DMS114 treated with DMSO at 0.1 percent for 48 hours (cell line): ENCODE data around the gene TANGO2.

Source experiments
- DNase-seq: peaks from one replicate; lab custom pipeline; 2025; ENCODE audit not compliant: unreplicated experiment; lab: John Stamatoyannopoulos, UW

Gene TANGO2

DNA sequence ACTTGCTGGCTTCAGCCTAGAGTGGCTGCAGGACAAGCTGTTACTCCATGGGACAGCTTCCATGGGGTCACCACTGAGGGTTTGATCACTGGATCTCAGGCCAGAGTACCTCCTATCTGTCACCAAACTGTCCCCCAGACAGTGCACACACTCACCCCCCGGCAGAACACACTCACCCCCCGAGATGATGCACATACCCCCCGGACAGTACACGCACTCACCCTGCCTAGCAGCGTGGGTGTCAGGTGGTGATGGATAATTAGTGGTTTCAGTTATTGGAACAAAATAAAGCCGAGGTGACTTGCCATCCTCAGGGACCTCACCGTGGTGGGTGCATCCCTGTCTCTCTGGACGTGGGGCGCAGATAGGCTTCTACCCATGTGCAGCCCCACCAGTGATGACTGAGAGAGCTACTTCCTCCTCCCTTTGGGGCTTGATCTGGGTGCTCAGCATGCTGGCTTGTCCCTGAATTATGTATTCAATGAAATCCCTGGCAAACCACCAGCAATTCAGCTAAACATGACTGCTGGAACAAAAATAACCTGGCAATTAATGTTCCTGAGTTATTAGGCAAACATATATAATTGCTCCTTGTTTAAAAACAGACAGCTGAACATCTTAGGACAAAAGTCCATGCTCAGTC is 18.9 kb downstream of the TANGO2 start:
- DNase-seq, result no peak

DNA sequence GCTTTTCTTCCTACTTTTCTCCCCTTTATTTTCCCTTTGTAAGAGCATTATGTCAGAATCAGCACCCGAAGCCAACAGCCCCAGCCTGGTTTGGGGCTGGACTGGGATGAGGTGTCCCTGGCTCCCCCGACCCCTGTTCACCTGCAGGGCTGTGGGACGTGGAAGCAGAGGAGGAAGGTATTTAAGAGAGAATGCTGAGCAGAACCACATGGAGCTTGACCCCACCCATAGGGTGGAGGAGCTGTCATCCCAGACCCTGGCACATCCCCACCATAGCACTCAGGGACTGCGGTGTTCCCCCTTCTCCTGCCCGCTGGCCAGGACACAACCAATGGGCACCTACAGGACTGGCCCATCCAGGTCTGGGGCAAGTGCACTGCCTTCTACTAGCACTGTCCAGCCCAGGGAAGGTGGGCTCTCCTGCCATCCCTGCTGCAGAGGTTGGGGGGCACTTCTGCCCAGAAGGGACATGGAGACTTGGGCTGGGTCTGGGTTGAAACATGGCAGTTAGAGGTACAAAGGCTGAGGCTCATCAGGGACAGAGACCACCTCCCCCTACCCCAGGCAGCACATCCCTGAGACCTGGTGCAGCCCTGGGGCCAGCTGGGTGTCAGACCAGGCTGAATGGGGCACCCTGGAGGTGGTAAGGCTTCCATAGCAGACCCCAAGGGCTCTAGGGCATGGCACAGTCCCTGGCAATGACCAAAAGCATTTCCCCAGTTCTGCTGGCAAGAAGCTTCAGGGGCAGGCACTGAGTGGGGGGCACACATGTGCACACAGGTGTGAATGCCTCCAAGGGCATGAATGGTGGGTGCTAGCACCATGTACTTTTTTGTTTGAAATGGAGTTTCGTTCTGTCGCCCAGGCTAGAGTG is 19.7 kb downstream of the TANGO2 start:
- no peak for DNase-seq

DNA sequence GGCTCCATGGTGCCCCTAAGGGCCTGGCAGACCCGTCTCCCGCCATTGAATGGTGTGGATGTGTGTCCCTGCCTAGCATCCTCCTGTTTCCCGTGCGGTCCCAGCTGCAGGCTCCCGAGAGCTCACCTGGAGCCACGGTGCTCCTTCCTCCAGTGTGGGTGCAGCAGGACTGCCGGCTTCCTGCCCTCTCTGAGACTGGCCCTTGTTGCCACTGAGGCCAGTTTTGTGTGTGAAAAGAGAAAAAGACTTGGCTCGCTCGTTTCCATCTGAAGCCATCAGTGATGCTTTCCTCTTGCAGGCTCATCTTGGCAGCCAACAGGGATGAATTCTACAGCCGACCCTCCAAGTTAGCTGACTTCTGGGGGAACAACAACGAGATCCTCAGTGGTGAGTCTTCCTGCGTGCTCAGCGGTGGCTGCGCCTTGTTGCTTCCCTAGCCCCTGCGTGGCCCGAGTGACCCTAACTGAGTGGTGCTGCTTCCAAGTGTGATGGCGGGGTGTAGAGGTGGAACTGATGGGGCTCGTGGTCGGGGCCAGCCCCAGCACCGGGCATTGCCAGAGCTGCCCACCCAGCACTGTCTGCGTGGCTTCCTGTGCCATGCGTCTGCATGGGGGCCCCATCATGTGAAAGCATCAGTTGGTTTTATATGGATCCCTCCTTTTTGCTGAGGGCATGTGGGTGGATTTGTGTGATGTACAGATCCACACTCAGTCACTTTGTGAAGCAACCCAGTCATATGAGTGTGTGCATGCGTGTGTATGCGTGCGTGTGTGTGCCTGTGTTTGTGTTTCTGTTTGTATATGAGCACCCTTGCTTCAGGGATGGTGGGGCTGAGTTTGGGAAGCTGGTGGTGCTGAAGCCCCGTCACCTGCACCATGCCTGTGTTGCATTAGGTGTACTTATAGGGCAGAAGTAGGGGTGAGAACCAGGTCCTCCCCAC is 22.4 kb downstream of the TANGO2 start:
- DNase-seq, result no peak

DNA sequence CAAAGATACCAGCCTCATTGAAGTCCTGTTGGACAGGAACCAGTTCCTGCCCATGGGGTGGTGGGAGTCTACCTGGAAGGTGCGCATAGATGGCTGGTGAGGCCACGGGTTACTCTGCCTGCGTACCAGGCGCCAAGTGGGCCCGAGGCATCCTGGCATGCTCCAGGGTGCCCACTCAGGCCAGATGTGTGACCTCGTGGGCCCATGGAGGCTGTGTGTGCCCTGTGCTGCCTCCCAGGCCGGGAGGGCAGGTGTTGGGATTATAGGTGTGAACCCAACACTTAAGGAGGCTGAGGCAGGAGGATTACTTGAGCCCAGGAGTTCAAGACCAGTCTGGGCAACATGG is 23.1 kb downstream of the TANGO2 start:
- DNase-seq, result no peak

DNA sequence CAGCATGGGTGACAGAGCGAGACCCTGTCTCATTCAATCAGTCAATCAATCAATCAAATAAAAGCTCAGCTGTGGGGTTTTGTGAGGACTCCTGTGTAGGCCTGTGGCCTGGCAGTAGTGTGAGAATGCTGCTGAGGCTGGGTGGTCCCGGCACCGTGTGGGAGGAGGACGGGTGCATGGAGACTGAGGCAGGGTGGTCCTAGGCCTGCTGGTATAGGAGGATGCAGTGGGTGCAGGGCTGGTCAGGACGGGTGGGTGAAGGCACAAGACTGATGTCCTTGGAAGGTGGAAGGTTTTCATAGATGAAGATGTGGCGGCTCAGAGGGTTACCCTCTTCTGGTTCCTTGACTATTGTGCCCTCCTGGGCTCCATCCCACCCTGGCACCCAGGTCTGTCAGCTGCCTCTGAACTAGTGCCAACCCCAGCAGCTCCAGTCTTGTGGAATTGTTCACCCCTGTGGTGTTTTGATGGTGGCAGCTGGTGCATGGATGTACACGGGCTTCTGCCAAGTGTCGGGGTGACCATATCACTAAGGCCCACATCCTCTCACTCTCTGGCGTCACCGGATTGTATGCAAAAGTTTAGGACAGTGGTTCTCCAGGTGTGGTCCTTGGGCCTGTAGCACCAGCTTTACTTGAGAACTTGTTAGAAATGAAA is 23.7 kb downstream of the TANGO2 start:
- no peak for DNase-seq

DNA sequence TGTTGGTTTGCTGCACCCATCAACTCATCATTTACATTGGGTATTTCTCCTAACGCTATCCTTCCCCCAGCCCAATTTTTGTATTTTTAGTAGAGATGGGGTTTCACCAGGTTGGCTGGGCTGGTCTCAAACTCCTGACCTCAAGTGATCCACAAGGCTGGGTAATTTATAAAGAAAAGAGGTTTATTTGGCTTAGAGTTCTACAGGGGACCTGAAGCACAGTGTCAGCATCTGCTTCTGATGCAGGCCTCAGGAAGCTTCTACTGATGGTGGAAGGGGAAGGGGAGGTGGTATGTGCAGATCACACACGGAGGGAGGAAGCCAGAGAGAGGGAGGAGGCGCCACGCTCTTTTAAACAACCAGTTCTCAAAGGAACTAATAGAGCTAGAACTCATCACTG is 25.8 kb downstream of the TANGO2 start:
- DNase-seq, result no peak

DNA sequence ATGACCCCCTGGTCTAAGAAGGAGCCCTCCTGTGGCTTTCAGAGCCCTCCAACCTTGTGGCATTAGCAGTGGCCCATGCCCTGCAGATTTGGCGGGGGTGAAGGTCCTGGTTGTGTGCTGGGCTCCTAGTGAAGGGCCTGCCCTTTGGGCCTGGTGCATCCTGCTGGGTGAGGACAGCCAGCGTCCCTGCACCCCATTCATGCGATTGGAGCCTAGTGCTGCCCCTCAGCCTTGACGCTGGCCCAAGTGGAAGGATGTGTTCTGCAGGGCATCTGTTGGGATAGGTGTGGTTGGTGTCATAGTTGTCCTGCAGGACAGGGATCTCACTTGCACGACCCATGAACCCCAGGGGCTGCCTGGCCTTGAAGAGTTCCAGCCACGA is 31.0 kb downstream of the TANGO2 start:
- no peak for DNase-seq

DNA sequence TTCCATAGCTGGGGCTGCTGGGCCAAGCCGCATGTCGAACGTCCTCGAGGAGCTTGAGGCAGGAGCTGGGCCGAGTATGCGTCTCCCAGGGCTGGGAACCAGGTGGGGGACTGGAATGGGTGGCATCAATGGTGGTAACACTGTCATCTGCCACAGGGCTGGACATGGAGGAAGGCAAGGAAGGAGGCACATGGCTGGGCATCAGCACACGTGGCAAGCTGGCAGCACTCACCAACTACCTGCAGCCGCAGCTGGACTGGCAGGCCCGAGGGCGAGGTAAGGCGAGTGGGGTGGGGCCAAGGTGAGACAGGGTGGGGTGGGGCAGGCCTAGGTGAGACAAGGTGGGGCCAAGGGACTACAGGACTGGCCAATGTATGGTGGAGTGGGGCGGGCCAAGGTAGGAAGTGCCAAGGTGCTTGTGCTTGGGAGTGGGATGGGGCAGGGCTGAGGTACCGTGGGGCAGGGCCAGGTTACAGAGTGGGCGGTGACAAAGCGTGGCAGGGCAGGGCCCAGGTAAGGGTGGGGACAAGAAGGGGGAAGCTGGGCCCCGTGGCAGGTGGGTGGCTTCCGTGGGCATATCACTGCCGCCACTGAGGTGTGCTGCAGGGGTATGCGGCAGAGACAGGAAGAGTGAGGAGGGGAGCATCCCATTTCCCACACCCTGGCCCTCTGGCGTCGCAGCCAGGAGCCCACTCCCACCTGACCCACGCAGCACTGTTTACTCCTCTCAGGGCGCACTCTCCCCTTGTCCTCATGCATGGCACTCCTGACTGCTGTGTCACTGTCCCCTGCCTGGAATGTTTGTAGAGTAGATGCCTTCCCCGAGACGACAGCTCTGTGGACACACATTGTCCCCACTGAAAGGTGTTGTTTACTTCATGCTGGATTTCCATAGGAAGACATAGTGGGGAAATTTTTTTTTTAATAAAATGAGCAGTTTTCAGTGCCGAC is 31.7 kb downstream of the TANGO2 start:
- DNase-seq, result no peak

DNA sequence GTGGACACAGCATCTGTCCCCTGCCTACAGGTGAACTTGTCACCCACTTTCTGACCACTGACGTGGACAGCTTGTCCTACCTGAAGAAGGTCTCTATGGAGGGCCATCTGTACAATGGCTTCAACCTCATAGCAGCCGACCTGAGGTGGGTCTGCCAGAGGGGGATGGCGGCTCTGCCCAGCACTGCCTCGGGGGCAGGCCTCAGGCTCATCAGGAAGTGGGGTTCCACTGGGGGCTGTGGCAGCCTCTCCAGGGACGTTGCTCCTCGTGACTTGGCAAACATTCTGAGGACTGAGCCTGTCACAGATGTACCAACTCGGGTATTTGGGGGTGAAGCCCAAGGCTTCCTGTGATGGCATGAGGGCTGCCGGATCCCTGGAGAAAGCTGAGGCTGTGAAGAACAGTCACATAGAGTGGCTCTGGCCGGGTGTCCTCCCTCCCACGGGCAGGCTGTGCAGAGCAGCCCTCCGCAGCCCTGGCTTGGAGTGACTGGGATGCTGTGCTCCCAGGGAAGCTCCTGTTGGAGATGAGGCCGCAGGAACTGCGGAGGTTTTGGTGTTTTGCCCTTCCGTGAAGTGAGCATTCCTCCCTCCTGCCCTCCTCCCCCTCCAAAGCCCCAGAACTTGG is 32.6 kb downstream of the TANGO2 start:
- DNase-seq, result no peak

DNA sequence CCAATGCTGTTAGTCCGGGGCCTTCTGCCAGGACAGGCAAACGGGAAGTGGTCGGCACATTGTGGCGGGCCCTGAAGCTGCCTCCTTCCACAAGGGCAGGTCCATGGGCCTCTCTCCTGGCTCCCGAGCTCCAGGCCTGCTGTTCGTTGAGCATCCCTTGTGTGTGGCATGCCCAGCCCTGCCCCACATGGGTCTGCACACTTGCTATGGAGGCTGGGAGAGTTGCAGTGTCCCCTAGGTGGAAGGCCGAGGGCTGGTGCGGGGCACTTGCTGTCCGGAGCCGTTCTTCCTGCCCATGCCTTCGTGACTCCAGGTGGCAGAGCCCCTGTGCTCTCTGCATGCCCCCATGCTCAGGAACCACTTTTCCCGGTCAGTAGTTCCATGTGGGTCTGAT is 33.1 kb downstream of the TANGO2 start:
- DNase-seq, result no peak

DNA sequence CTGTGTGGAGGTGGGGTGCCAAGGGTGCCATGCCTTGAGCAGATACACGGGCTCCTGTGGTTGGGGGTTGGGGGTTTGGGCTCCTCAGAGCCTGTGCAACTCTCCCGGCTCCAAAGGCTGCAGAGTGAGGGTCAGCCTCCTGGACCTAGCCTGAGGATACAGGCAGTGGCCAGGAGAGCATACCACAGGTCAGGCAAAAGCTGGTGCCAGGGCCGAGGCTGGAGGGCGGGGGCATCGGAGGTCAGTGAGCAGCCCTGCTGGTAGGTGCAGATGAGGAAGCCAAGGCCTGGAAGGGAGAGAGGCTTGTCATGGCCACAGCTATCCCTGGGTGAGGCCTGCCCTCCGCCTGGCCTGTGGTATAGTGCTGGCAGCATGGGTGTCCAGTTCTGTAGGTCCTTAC is 33.6 kb downstream of the TANGO2 start:
- DNase-seq, result no peak

DNA sequence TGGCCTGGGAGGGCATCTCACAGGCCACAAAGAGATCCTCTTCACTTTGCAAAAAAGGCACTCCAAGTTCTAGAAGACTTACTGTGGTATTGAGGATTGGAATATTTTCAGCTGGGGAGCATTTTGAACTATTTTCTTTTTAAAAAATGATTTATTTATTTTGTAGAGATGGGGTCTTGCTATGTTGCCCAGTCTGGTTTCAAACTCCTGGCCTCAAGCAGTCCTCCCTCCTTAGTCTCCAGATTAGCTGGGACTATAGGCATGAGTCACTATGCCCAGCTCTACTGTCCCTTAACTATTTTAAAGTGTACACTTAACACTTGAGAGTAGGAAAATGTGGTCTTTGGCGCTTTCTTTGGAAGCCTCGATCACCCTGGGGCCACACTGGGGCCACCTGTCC is 34.2 kb downstream of the TANGO2 start:
- no peak for DNase-seq

DNA sequence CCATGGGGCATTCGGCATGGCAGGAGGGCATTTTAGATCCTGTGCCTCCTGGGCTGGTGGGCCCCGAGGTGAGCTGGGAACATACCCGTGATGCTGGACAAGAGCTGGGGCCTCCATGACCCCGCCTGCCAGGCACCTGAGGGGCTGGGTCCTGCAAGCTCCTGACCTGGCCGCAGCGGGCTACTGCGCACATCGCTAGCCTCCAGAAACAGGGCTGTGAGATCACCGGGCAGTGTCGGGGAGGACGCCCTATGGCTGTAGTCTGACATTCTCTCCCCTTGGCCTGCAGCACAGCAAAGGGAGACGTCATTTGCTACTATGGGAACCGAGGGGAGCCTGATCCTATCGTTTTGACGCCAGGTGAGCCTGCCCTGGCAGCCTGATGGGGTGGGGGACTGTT is 34.7 kb downstream of the TANGO2 start:
- no peak for DNase-seq

DNA sequence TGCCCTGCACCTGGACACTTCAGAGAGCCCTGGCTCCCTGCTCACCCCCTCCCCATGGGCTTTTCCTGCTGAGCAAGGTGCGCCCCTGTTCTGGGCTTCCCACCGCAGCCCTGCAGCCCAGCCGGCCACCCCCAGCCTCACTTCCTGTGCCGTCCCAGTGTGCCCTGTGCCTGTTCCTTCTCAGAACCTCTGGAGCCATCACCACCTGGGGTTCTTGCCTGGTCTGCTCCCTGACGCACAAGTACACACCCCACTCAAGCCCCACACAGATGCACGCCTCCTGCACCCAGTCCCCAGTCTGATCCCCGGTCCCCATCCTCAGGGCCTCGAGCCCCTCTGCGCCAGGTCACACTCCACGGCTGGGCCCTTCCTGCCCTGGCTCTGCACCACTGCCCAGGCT is 35.3 kb downstream of the TANGO2 start:
- no peak for DNase-seq

DNA sequence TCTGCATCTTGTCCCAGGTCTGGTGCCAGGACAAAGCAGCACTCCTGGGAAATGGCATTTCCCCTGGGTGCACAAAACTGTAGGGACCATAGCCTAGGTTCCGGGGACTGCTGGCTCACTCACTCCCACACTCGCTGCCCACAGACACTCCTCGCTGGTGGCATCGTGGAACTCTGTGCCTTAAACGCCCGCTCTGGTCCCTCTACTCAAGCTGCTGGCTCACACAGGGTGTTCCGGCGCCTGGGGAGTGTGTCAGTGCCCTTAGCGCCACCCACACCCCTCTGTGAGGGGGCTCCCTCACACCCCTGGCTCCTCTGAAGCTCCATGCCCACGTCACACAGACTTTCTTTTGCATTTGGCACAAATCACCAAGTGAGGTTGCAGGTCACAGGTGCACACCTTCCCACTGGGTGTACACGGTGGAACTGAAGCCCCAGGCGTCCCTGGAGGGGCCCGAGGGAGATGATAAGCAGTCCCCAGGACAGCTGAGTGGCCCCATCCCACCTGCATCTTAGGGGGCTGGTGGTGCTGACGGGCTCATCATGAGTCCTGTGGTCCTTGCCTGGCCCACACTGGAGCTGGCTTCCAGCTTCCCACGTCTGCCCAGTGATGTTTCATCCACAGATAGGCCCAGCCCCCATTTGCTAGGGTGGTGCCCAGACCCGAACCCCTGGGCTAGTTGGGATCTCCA is 35.9 kb downstream of the TANGO2 start:
- DNase-seq, result no peak

DNA sequence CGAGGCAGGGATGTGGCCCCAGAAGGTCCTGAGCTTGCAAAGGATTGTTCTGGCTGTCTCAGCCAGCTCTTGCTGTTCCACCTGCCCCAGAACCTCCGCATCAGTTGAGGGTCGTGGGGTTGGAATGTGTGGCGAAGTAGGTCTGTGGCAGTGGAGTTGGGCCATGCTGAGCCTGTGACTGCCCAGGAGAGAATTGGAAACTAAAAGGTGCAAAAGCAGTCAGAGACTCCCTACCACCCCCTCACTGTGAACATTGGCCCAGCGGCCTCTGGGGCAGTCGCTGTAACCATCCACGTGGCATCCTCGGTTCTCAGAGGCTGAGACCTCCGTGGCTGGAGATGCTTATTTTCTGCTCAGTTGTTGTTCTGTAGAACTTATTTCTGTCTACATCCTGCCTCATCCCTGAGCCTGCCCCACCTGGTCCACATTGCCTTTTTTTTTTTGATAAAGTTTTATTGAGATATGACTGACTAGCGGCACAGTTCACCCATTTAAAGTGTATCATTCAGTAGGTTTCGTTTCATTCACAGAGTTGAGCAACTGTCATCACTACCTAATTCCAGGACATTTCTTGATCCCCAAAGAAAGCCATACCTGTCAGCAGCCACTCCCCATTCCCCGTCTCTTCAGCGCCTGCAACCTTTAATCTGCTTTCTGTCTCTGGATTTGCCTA is 36.8 kb downstream of the TANGO2 start:
- DNase-seq, result no peak

DNA sequence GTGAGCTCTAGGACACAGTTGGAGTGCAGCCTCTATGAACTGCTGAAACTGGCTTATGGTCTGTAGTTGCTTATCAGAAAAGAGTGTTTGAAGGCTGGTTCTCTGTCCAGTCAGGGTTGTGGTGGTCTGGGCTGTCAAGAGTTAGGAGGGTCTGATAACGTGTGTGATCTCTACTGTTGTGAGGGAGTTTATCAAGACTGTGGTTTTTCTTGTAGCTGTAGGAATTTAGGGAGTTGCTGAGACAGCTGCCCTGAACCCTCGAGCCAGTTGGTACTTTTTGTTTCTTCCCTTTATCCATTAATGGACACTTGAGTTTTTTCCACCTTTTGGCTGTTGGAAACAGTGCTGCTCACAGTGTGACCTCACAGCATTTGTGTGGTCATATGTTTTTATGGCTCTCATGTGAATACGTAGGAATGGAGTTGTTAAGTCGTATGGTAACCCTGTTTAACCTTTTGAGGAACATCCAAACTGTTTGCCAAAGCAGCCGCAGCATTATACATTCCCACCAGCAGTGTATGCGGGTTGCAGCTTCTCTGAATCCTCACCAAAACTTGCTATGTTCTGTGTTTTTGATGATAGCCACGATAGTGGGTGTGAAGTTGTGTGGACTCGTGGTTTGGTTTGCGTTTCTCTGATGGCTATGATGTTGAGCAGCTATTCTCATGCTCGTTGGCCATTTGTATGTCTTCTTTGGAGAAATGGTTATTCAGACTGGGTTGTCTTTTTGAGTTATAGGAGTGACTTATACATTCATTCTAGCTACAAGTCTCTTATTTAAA is 38.3 kb downstream of the TANGO2 start:
- DNase-seq, result no peak
